Panc1 (cell line): ENCODE results near the gene PPP2R2B.

Experiments used
- POLR2AphosphoS5 ChIP-seq: IDR thresholded peaks from 2 replicates; pipeline ENCODE4 v1.6.1; 2012; ENCODE audit warnings: mild to moderate bottlenecking, low read depth, low read length, moderate library complexity
- SIN3A ChIP-seq: IDR thresholded peaks from 2 replicates; pipeline ENCODE4 v1.6.1; 2012; ENCODE audit warnings: low read depth, mild to moderate bottlenecking, low read length, moderate library complexity, borderline replicate concordance; ENCODE audit not compliant: insufficient read depth
- TCF7L2 ChIP-seq: IDR thresholded peaks from 2 replicates; pipeline ENCODE4 v1.6.1; 2011; ENCODE audit warnings: mild to moderate bottlenecking, low read depth, low read length, inconsistent platforms
- TF ChIP-seq, protein P1 (sequence below): fragments of 450-650 bp; IDR thresholded peaks from 2 replicates; pipeline ENCODE4 v1.5.1; 2017; ENCODE audit warnings: mild to moderate bottlenecking
- TF ChIP-seq, protein P2 (sequence below), 2 experiments: IDR thresholded peaks; 2 replicates each; pipeline ENCODE4 v1.6.1; 2011 to 2012; ENCODE audit warnings: low read depth in 2 of 2, control low read depth in 1 of 2, low read length in 1 of 2, mild to moderate bottlenecking in 1 of 2, moderate library complexity in 1 of 2; ENCODE audit not compliant: insufficient read depth in 1 of 2

DNA sequence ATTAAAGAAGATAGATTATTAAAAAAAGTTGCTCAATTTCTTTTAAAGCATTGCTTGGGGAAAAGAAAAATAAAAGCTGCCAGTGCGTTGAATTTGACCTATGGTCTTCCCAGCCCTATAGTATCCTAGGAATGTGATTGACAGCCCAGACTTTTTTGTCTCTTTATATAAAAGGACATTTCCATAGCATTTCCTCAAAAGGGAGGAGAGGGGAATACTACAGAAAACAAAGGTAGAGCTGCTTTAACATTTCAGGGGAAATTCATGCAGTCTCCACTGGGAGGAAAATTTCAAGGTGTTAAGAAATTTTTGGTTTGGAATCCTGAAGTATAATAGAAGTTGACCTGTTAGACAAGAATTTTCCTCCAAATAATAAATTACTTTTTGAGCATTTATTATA, 344.7 kb downstream of the PPP2R2B start:
- TF ChIP-seq, protein P1, sequence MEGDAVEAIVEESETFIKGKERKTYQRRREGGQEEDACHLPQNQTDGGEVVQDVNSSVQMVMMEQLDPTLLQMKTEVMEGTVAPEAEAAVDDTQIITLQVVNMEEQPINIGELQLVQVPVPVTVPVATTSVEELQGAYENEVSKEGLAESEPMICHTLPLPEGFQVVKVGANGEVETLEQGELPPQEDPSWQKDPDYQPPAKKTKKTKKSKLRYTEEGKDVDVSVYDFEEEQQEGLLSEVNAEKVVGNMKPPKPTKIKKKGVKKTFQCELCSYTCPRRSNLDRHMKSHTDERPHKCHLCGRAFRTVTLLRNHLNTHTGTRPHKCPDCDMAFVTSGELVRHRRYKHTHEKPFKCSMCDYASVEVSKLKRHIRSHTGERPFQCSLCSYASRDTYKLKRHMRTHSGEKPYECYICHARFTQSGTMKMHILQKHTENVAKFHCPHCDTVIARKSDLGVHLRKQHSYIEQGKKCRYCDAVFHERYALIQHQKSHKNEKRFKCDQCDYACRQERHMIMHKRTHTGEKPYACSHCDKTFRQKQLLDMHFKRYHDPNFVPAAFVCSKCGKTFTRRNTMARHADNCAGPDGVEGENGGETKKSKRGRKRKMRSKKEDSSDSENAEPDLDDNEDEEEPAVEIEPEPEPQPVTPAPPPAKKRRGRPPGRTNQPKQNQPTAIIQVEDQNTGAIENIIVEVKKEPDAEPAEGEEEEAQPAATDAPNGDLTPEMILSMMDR = no peak
- TF ChIP-seq POLR2AphosphoS5 (no peak), SIN3A (no peak), TCF7L2 (no peak)
- TF ChIP-seq, protein P2, sequence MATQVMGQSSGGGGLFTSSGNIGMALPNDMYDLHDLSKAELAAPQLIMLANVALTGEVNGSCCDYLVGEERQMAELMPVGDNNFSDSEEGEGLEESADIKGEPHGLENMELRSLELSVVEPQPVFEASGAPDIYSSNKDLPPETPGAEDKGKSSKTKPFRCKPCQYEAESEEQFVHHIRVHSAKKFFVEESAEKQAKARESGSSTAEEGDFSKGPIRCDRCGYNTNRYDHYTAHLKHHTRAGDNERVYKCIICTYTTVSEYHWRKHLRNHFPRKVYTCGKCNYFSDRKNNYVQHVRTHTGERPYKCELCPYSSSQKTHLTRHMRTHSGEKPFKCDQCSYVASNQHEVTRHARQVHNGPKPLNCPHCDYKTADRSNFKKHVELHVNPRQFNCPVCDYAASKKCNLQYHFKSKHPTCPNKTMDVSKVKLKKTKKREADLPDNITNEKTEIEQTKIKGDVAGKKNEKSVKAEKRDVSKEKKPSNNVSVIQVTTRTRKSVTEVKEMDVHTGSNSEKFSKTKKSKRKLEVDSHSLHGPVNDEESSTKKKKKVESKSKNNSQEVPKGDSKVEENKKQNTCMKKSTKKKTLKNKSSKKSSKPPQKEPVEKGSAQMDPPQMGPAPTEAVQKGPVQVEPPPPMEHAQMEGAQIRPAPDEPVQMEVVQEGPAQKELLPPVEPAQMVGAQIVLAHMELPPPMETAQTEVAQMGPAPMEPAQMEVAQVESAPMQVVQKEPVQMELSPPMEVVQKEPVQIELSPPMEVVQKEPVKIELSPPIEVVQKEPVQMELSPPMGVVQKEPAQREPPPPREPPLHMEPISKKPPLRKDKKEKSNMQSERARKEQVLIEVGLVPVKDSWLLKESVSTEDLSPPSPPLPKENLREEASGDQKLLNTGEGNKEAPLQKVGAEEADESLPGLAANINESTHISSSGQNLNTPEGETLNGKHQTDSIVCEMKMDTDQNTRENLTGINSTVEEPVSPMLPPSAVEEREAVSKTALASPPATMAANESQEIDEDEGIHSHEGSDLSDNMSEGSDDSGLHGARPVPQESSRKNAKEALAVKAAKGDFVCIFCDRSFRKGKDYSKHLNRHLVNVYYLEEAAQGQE (IDR thresholded peaks at IDR 0.05; ENCODE audit: insufficient read depth in 1 of 2, low read depth in 2 of 2, low read length in 1 of 2) = no peak
